Liver (tissue), 9 donors: ENCODE results near the gene NINJ2. TPM values are rescaled to one million over a fixed set of nuclear protein-coding genes. Genes with fewer than 3 reads are reported as not detected.

ENCODE experiments used
- DNase-seq: peaks from one replicate; pipeline ENCODE4 v3.0.0-alpha.2; 2017; ENCODE audit warnings: low spot score
- H3K27ac ChIP-seq, 2 donors: one replicate each; pipeline ENCODE4 v1.7.0; 2013; ENCODE audit warnings: inconsistent platforms in 2 of 2, low read length in 2 of 2, control low read depth in 1 of 2, low read depth in 1 of 2, mild to moderate bottlenecking in 1 of 2
- H3K27me3 ChIP-seq, 4 donors: one replicate each; pipeline versions ENCODE4 v1.6.1 to v1.7.0; 2013; ENCODE audit warnings: low read length in 3 of 4, inconsistent platforms in 1 of 4, mild to moderate bottlenecking in 1 of 4, moderate library complexity in 1 of 4; ENCODE audit not compliant: control insufficient read depth in 4 of 4, insufficient read depth in 4 of 4
- H3K36me3 ChIP-seq, 4 donors: one replicate each; pipeline versions ENCODE4 v1.6.1 to v1.7.0; 2013; ENCODE audit warnings: low read length in 3 of 4, mild to moderate bottlenecking in 3 of 4, low read depth in 1 of 4, moderate library complexity in 1 of 4; ENCODE audit not compliant: control insufficient read depth in 4 of 4, insufficient read depth in 3 of 4
- H3K4me1 ChIP-seq, 4 donors: one replicate each; pipeline versions ENCODE4 v1.6.1 to v1.7.0; 2013; ENCODE audit warnings: low read length in 3 of 4, mild to moderate bottlenecking in 3 of 4, moderate library complexity in 1 of 4; ENCODE audit not compliant: control insufficient read depth in 4 of 4, insufficient read depth in 4 of 4
- H3K4me3 ChIP-seq, 3 donors: one replicate each; pipeline versions ENCODE4 v1.6.1 to v1.7.0; 2013; ENCODE audit warnings: low read length in 3 of 3, control low read depth in 1 of 3, low read depth in 1 of 3, mild to moderate bottlenecking in 1 of 3
- H3K9ac ChIP-seq, 2 donors: one replicate each; pipeline ENCODE4 v1.7.0; 2013; ENCODE audit warnings: low read length in 2 of 2, mild to moderate bottlenecking in 2 of 2, moderate library complexity in 2 of 2, control low read depth in 1 of 2, low read depth in 1 of 2
- H3K9me3 ChIP-seq, 4 donors: one replicate each; pipeline versions ENCODE4 v1.6.1 to v1.7.0; 2013; ENCODE audit warnings: low read length in 3 of 4; ENCODE audit not compliant: control insufficient read depth in 4 of 4
- EGR1 ChIP-seq, 2 donors: IDR thresholded peaks; 2 replicates each; pipeline ENCODE4 v1.6.1; 2016 to 2018; ENCODE audit warnings: antibody characterized with exemption in 2 of 2, low read depth in 2 of 2
- FOXA1 ChIP-seq: IDR thresholded peaks from 2 replicates; pipeline ENCODE4 v1.6.1; 2016; ENCODE audit warnings: antibody characterized with exemption
- FOXA2 ChIP-seq: IDR thresholded peaks from 2 replicates; pipeline ENCODE4 v1.6.1; 2016; ENCODE audit warnings: antibody characterized with exemption
- GABPA ChIP-seq, 2 donors: IDR thresholded peaks in 1 of 2; conservative IDR thresholded peaks in 1 of 2; 2 replicates each; pipeline ENCODE4 v1.6.1; 2016; ENCODE audit warnings: antibody characterized with exemption in 2 of 2, mild to moderate bottlenecking in 1 of 2, moderate library complexity in 1 of 2
- HNF4A ChIP-seq, 2 donors: conservative IDR thresholded peaks; 2 replicates each; pipeline ENCODE4 v1.6.1; 2016; ENCODE audit warnings: antibody characterized with exemption in 2 of 2, mild to moderate bottlenecking in 2 of 2
- HNF4G ChIP-seq: IDR thresholded peaks from 2 replicates; pipeline ENCODE4 v1.6.1; 2016; ENCODE audit warnings: antibody characterized with exemption
- JUND ChIP-seq, 2 donors: IDR thresholded peaks; 2 replicates each; pipeline ENCODE4 v1.6.1; 2016; ENCODE audit warnings: antibody characterized with exemption in 2 of 2
- NR2F2 ChIP-seq: IDR thresholded peaks from 2 replicates; pipeline ENCODE4 v1.6.1; 2016; ENCODE audit warnings: antibody characterized with exemption
- RAD21 ChIP-seq, 2 donors: IDR thresholded peaks; 2 replicates each; pipeline ENCODE4 v1.6.1; 2016; ENCODE audit warnings: antibody characterized with exemption in 2 of 2, mild to moderate bottlenecking in 2 of 2
- REST ChIP-seq: IDR thresholded peaks from 2 replicates; pipeline ENCODE4 v1.6.1; 2016; ENCODE audit warnings: antibody characterized with exemption, mild to moderate bottlenecking
- RXRA ChIP-seq, 2 donors: IDR thresholded peaks; 2 replicates each; pipeline ENCODE4 v1.6.1; 2017 to 2018; ENCODE audit warnings: antibody characterized with exemption in 2 of 2, mild to moderate bottlenecking in 1 of 2
- SP1 ChIP-seq: IDR thresholded peaks from 2 replicates; pipeline ENCODE4 v1.6.1; 2018; ENCODE audit warnings: antibody characterized with exemption, mild to moderate bottlenecking
- TAF1 ChIP-seq: conservative IDR thresholded peaks from 2 replicates; pipeline ENCODE4 v1.6.1; 2016; ENCODE audit warnings: antibody characterized with exemption, mild to moderate bottlenecking
- YY1 ChIP-seq: IDR thresholded peaks from 2 replicates; pipeline ENCODE4 v1.6.1; 2016; ENCODE audit warnings: antibody characterized with exemption, mild to moderate bottlenecking
- ZBTB33 ChIP-seq: IDR thresholded peaks from 2 replicates; pipeline ENCODE4 v1.6.1; 2016; ENCODE audit warnings: antibody characterized with exemption
- WGBS: extraction: QIAGEN DNeasy Blood & Tissue Kit; methylation state at CpG from one replicate; pipeline ENCODE4 v1.1.7; 2013; 5-methylcytosine and 5-hydroxymethylcytosine counted together
- polyA plus RNA-seq, 2 donors: library from polyadenylated mRNA; stranded (reverse) in 1 of 2; unstranded in 1 of 2; fragments of 200-250 nt in 1 of 2; fragments of >200 nt in 1 of 2; fragmentation: Nextera tagmentation in 1 of 2; extraction: Ambion mirVana in 1 of 2; gene quantifications; one replicate each; pipeline versions ENCODE4 v1.2.1 to v1.2.3, GENCODE V29; 2013 to 2015
- total RNA-seq, 2 donors: library from RNA; depleted of rRNA; stranded (reverse); fragments of >200 nt; gene quantifications; one replicate each; pipeline ENCODE4 v1.2.3, GENCODE V29; 2014
- TF ChIP-seq, protein P1 (sequence below): IDR thresholded peaks from 2 replicates; pipeline ENCODE4 v1.6.1; 2016; ENCODE audit warnings: antibody characterized with exemption
- TF ChIP-seq, protein P2 (sequence below): fragments of 150-350 bp; IDR thresholded peaks from 2 replicates; pipeline ENCODE4 v1.5.1; 2017; ENCODE audit warnings: improper control_type of control experiment, low read depth, low read length; ENCODE audit not compliant: missing input control
- TF ChIP-seq, protein P3 (sequence below): IDR thresholded peaks from 2 replicates; pipeline ENCODE4 v1.6.1; 2016; ENCODE audit warnings: antibody characterized with exemption
- donor health status: healthy.
- donor health status: healthy.
- donor health status: healthy.
- donor health status: healthy.
- donor health status: healthy.

The NINJ2 gene
- total and polyA plus RNA-seq, 4 donors = 6.7 to 16.5 (median 15.4) TPM

DNA sequence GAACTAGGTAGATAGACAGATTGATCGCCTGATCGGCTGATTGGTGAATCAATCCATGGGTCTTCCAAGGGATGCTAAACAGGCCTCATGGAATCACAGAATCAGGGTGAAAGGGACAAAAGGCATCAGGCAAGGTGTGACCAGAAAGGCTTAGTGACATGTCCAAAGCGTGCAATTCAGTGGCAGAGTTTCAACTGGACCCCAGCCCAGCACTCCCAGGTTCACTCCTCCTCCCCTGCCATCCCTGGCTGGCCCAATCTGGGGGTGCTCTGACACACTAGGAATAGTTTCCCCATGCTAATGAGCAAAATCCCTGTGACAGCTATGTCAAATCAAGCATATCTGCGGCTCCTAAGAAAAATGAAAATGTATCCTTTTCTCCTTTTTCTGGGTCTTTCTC lies 50.4 kb downstream of the NINJ2 start:
- no peak overlapping the region for H3K4me3 ChIP-seq
- H3K4me1 ChIP-seq = peaks cover 19 to 38% (median 30%) of the 10 kb centered on the region in 4 donors
- H3K27me3 ChIP-seq = no peaks in the 10 kb centered on the region
- no peaks in the 10 kb centered on the region for H3K9me3 ChIP-seq
- H3K9ac ChIP-seq = no peak overlapping the region
- no peaks in the 10 kb centered on the region for H3K36me3 ChIP-seq
- no peak overlapping the region for H3K27ac ChIP-seq
- WGBS = 83% methylated on average over 4 of the region's 4 CpGs
- TF ChIP-seq RAD21 (IDR thresholded peaks at IDR 0.05) (no peak), HNF4G (no peak), ZBTB33 (no peak), EGR1 (IDR thresholded peaks at IDR 0.05; ENCODE audit: low read depth in 2 of 2) (no peak), YY1 (no peak), FOXA2 (no peak), SP1 (no peak), JUND (IDR thresholded peaks at IDR 0.05) (no peak), FOXA1 (no peak), RXRA (IDR thresholded peaks at IDR 0.05) (peak in 1 of 2 donors; percentile 45), TAF1 (no peak), HNF4A (conservative IDR thresholded peaks at IDR 0.05) (peak in 1 of 2 donors; percentile 40)
- TF ChIP-seq, protein P1, sequence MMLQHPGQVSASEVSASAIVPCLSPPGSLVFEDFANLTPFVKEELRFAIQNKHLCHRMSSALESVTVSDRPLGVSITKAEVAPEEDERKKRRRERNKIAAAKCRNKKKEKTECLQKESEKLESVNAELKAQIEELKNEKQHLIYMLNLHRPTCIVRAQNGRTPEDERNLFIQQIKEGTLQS = no peak
- TF ChIP-seq, protein P2, sequence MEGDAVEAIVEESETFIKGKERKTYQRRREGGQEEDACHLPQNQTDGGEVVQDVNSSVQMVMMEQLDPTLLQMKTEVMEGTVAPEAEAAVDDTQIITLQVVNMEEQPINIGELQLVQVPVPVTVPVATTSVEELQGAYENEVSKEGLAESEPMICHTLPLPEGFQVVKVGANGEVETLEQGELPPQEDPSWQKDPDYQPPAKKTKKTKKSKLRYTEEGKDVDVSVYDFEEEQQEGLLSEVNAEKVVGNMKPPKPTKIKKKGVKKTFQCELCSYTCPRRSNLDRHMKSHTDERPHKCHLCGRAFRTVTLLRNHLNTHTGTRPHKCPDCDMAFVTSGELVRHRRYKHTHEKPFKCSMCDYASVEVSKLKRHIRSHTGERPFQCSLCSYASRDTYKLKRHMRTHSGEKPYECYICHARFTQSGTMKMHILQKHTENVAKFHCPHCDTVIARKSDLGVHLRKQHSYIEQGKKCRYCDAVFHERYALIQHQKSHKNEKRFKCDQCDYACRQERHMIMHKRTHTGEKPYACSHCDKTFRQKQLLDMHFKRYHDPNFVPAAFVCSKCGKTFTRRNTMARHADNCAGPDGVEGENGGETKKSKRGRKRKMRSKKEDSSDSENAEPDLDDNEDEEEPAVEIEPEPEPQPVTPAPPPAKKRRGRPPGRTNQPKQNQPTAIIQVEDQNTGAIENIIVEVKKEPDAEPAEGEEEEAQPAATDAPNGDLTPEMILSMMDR = no peak
- DNase-seq = no peak

DNA sequence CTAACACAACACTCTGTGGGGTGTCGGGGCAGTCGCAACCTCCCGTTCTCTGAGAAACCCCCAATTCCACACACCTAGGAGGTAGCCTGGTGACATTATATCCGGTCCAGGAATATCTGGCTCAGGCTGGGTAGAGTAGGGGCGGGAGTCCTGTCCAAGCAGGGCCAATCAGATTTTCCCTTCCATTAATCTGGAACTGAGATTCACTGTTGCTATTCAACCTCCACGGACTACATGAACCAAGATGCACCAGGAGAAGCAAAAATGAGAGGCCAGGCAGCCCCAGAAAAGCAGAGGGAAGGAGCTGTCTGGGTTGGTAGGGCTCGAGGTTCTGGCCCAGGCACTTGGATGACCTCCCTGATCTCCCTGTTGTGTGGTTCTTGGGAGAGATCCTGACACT lies 51.0 kb downstream of the NINJ2 start:
- TF ChIP-seq SP1 (no peak), GABPA (IDR thresholded peaks at IDR 0.05 in 1 of 2, conservative IDR thresholded peaks at IDR 0.05 in 1 of 2) (no peak), TAF1 (no peak), YY1 (no peak), JUND (IDR thresholded peaks at IDR 0.05) (no peak), FOXA1 (no peak), HNF4G (no peak), NR2F2 (no peak), FOXA2 (no peak), RAD21 (IDR thresholded peaks at IDR 0.05) (no peak), ZBTB33 (no peak), RXRA (IDR thresholded peaks at IDR 0.05) (no peak), EGR1 (IDR thresholded peaks at IDR 0.05; ENCODE audit: low read depth in 2 of 2) (no peak), REST (no peak), HNF4A (conservative IDR thresholded peaks at IDR 0.05) (no peak)
- TF ChIP-seq, protein P1 = no peak
- TF ChIP-seq, protein P2 = no peak
- TF ChIP-seq, protein P3, sequence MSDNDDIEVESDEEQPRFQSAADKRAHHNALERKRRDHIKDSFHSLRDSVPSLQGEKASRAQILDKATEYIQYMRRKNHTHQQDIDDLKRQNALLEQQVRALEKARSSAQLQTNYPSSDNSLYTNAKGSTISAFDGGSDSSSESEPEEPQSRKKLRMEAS = no peak
- H3K9ac ChIP-seq = no peak overlapping the region
- no peaks in the 10 kb centered on the region for H3K27me3 ChIP-seq
- no peaks in the 10 kb centered on the region for H3K9me3 ChIP-seq
- H3K36me3 ChIP-seq = no peaks in the 10 kb centered on the region
- DNase-seq = no peak
- no peak overlapping the region for H3K27ac ChIP-seq
- H3K4me3 ChIP-seq = no peak overlapping the region
- WGBS = 95% methylated on average over 7 of the region's 7 CpGs
- H3K4me1 ChIP-seq = peaks cover 17 to 38% (median 29%) of the 10 kb centered on the region in 4 donors
